Measurements from ENCODE around the gene BOLA1.

DNA sequence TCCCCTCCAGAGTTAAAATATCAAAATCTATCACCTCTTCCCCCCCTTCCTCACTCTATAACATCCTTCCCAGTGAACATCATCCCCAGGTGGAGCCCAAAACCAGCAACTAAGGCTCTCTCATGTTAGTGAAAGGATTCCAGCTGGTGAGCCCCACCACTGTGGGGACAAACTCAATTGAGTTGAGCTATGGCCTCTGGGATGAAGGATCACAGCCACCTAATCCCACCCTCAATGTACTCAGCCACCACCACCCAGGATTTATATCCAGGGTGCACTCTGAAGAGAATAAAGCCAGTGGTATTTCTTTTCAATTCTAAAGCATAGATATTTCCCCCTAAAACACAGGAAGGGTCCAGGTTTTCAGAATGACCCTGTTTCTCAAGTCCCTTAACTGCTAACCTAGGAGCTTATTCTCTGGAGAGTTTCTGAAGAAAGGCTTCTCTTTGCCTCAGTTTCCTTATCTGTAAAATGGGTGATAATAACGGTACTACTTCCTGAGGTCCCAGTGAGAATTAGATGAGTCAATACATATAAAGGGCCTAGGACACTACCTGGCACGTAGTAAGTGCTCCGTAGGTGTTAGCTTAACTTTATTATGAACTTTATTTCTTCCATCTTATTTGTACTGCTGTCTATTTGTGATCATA, 15.6 kb upstream of the BOLA1 start:
- no peak for TF ChIP-seq ZNF138 (CRISPR knock-in tag; IDR thresholded peaks at IDR 0.05; ENCODE audit: low read depth)
- TF ChIP-seq POLR2A (IDR thresholded peaks at IDR 0.05; ENCODE audit: insufficient read depth in 1 of 2, low read depth in 2 of 2, low read length in 2 of 2), result no peak
- no peak for TF ChIP-seq GFI1 (CRISPR knock-in tag; IDR thresholded peaks at IDR 0.05; ENCODE audit: borderline replicate concordance)
- TF ChIP-seq YY1 (IDR thresholded peaks at IDR 0.05; ENCODE audit: insufficient read depth, insufficient replicate concordance, low read depth, low read length), result no peak
- TF ChIP-seq ZNF558 (CRISPR knock-in tag; IDR thresholded peaks at IDR 0.05; ENCODE audit: borderline replicate concordance), result no peak
- no peak for TF ChIP-seq HMGA1 (CRISPR knock-in tag; conservative IDR thresholded peaks at IDR 0.05)
- no peak for TF ChIP-seq SALL2 (CRISPR knock-in tag; IDR thresholded peaks at IDR 0.05)
- no peak for TF ChIP-seq RXRA (CRISPR knock-in tag; IDR thresholded peaks at IDR 0.05)
- no peak for TF ChIP-seq ZSCAN25 (CRISPR knock-in tag; IDR thresholded peaks at IDR 0.05)
- no peak for TF ChIP-seq TCF12 (IDR thresholded peaks at IDR 0.05)
- TF ChIP-seq TCF12 (CRISPR knock-in tag; IDR thresholded peaks at IDR 0.05), result no peak
- no peak for TF ChIP-seq SRY (CRISPR knock-in tag; IDR thresholded peaks at IDR 0.05)
- TF ChIP-seq ZNF547 (CRISPR knock-in tag; IDR thresholded peaks at IDR 0.05), result no peak
- no peak for TF ChIP-seq ZNF24 (IDR thresholded peaks at IDR 0.05)

Measured in HepG2 (cell line).